Measurements from ENCODE around the gene GNG2.

Gene GNG2
- 77.4 to 341 (median 141) reads per million in 9 experiments for total RNA-seq

DNA sequence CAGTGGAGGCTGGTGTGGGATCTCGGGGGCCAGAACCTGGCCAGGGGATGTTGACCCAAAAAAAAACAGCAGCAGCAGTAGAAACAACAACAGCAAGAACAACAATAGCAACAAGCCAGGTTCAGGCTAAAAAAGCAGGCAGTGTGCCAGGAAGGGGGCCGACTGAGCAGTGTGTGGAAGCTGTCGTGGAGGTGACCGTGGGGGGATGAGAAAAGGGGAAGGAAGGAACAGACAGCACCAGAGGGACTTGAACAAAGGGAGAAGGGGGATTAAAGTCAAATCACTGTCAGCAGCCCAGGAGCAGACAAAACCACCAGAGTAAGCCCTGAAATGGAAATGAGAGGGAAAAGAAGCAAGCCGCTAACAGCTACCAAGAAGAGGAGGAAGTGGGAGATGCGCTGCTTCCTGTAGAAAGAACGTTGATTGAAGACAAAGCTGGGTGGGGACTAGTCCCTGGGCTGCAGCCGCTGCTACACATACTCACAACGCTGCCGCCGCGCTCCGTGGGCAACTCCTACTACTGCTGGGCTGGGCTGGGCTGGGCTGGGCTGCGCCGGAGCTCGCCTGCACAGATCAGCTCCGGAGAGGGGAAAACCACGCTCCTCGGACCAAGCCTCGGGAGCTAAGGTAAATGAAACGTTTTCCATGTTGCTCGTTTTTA is at the start of gene GNG2:
GNG2 (plus strand) TSS at position 449 of the 661 bp plus-strand sequence. CDS start 90,067 bp downstream, outside the sequence.
- H3K36me3 Mint-ChIP-seq (ENCODE audit: insufficient read depth), result peaks cover 33% of the 10 kb centered on the region
- peak within 1 kb of the TSS in 1 of 2 donors; percentile 99 for H3K4me3 Mint-ChIP-seq
- no peaks in the 10 kb centered on the region for H3K9me3 Mint-ChIP-seq
- ATAC-seq (replicated peaks) (peak; percentile 91), DNase-seq (peak; percentile 76 to 79 (median 77))
- no peaks in the 10 kb centered on the region for H3K27me3 Mint-ChIP-seq
- H3K27ac Mint-ChIP-seq, result peak within 1 kb of the TSS in 1 of 2 donors; percentile 90
- H3K4me1 Mint-ChIP-seq (ENCODE audit: low read depth in 2 of 2), result peaks cover 37 to 57% of the 10 kb centered on the region in 2 donors

- H3K9me3 Mint-ChIP-seq, result no peaks in the 10 kb centered on the region
- no peaks in the 10 kb centered on the region for H3K36me3 Mint-ChIP-seq (ENCODE audit: insufficient read depth)
- H3K4me1 Mint-ChIP-seq (ENCODE audit: low read depth in 2 of 2), result no peaks in the 10 kb centered on the region
- ATAC-seq (replicated peaks) (no peak), DNase-seq (no peak)
- H3K4me3 Mint-ChIP-seq, result no peak overlapping the region
- peaks cover 0 to 4% of the 10 kb centered on the region in 2 donors for H3K27me3 Mint-ChIP-seq
- H3K27ac Mint-ChIP-seq, result no peak overlapping the region
These were observed 48.7 kb upstream of the GNG2 start for GRCh38 chr14:51811706-51812105.

DNA sequence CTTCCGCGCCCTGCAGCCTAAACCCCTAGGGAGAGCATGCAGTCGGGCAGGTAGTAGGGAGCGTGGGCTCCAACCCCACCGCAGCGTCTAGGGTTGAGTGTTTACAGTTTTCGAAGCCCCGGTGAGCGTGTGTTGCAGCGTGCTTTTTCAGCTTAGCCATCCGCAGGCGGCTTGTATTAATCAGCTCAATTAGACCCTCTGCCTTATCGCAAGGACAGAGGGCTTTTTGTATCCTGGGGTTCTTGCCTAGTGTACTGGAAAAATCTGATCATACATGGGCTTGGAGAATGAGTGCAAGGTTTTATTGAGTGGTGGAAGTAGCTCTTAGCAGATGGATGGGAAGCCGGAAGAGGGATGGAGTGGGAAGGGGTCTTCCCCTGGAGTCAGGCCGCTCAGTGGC is 44.4 kb upstream of the GNG2 start:
- no peaks in the 10 kb centered on the region for H3K9me3 Mint-ChIP-seq
- ATAC-seq (replicated peaks) (no peak), DNase-seq (no peak)
- no peaks in the 10 kb centered on the region for H3K36me3 Mint-ChIP-seq (ENCODE audit: insufficient read depth)
- H3K4me1 Mint-ChIP-seq (ENCODE audit: low read depth in 2 of 2), result peaks cover 0 to 1% of the 10 kb centered on the region in 2 donors
- H3K4me3 Mint-ChIP-seq, result no peak overlapping the region
- H3K27me3 Mint-ChIP-seq, result peaks cover 6 to 34% of the 10 kb centered on the region in 2 donors
- no peak overlapping the region for H3K27ac Mint-ChIP-seq

- H3K36me3 Mint-ChIP-seq (ENCODE audit: insufficient read depth), result no peaks in the 10 kb centered on the region
- peaks cover 6 to 34% of the 10 kb centered on the region in 2 donors for H3K27me3 Mint-ChIP-seq
- H3K9me3 Mint-ChIP-seq, result no peaks in the 10 kb centered on the region
- DNase-seq (no peak), ATAC-seq (replicated peaks) (no peak)
- H3K4me1 Mint-ChIP-seq (ENCODE audit: low read depth in 2 of 2), result peaks cover 0 to 1% of the 10 kb centered on the region in 2 donors
- no peak overlapping the region for H3K27ac Mint-ChIP-seq
- H3K4me3 Mint-ChIP-seq, result no peak overlapping the region
These were observed 43.1 kb upstream of the GNG2 start for GRCh38 chr14:51817326-51817725.

DNA sequence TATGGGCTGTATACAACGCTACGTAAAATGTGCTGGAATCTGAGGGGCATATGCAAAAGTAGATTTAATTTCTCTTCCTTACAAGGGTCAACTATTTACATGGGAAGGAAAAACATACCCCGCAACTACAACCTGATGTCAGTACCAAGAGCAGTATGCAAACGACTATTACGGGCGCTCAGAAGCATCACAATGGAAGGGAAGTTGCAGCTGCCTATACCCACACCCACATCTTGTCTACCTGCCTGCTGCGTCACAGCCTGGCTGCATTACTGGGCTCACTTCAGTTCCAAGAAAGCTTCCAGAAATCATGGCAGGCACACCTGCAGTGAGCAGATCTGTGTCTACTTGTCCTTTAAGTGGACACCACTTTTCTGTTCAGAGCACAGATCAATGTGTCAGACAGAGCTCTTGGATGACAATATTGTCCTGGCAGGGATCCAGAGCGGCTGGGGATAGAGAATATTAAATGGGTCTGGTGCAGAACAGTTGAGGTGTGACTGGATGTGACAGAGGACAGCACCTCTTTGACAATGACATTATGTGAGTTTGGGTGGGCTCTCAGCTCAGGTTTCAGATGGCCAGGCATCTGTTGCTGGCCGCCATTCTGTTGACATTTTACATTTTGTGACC is 41.5 kb upstream of the GNG2 start:
- DNase-seq (no peak), ATAC-seq (replicated peaks) (no peak)
- Mint-ChIP-seq H3K4me1 (ENCODE audit: low read depth in 2 of 2) (peaks cover 0 to 1% of the 10 kb centered on the region in 2 donors), H3K27me3 (peaks cover 6 to 34% of the 10 kb centered on the region in 2 donors), H3K4me3 (no peak overlapping the region), H3K9me3 (no peaks in the 10 kb centered on the region), H3K27ac (no peak overlapping the region), H3K36me3 (ENCODE audit: insufficient read depth) (no peaks in the 10 kb centered on the region)

GRCh38 chr14:51821822-51822221 is 38.6 kb upstream of the GNG2 start:
- Mint-ChIP-seq H3K27me3 (peaks cover 6 to 29% of the 10 kb centered on the region in 2 donors), H3K4me1 (ENCODE audit: low read depth in 2 of 2) (peaks cover 0 to 1% of the 10 kb centered on the region in 2 donors), H3K4me3 (no peak overlapping the region), H3K27ac (no peak overlapping the region), H3K36me3 (ENCODE audit: insufficient read depth) (no peaks in the 10 kb centered on the region), H3K9me3 (no peaks in the 10 kb centered on the region)
- DNase-seq, result no peak
- no peak for ATAC-seq (replicated peaks)

DNA sequence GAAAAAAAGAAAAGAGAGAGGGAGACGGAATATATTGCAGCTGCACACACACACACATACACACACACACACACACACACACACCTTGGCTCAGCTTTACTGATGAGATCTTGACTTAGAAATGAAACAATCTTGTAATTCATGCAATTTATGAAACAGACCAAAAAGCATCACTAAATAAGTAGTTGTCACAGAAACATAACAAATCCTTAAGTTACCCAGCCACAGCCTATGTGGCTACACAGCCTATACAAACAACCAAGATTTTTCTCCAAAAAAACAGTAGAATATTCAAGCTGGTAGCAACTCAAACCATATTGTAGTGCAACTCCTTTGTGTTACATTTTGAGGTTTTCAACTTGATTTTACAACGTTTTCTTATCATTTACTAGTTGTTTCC is 37.9 kb upstream of the GNG2 start:
- DNase-seq, result no peak
- Mint-ChIP-seq H3K9me3 (no peaks in the 10 kb centered on the region), H3K27ac (no peak overlapping the region), H3K36me3 (ENCODE audit: insufficient read depth) (no peaks in the 10 kb centered on the region), H3K4me3 (no peak overlapping the region), H3K4me1 (ENCODE audit: low read depth in 2 of 2) (peaks cover 0 to 1% of the 10 kb centered on the region in 2 donors), H3K27me3 (peaks cover 6 to 22% of the 10 kb centered on the region in 2 donors)
- no peak for ATAC-seq (replicated peaks)

DNA sequence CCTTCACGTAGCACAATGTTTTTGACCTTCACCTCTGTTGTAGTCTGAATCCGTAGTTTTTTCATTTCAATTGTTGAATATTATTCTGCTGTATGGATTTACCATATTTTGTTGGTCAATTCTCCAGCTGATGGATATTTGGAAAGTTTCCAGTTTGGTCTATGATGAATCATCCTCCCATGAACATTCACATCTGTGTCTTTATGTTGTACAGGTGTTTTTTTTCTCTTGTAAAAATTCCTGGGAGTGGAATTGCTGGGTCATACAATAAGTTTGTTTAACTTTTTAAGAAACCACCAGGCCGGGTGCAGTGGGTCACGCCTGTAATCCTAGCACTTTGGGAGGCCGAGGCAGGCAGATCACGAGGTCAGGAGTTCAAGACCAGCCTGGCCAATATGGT is 36.7 kb upstream of the GNG2 start:
- no peak for ATAC-seq (replicated peaks)
- Mint-ChIP-seq H3K36me3 (ENCODE audit: insufficient read depth) (no peaks in the 10 kb centered on the region), H3K4me3 (no peak overlapping the region), H3K27me3 (peaks cover 6 to 12% of the 10 kb centered on the region in 2 donors), H3K9me3 (no peaks in the 10 kb centered on the region), H3K27ac (no peak overlapping the region), H3K4me1 (ENCODE audit: low read depth in 2 of 2) (peaks cover 0 to 1% of the 10 kb centered on the region in 2 donors)
- no peak for DNase-seq

GRCh38 chr14:51824191-51824590 is 36.2 kb upstream of the GNG2 start:
- no peak for ATAC-seq (replicated peaks)
- no peaks in the 10 kb centered on the region for H3K9me3 Mint-ChIP-seq
- H3K4me3 Mint-ChIP-seq, result no peak overlapping the region
- H3K27me3 Mint-ChIP-seq, result peaks cover 6 to 8% of the 10 kb centered on the region in 2 donors
- no peaks in the 10 kb centered on the region for H3K4me1 Mint-ChIP-seq (ENCODE audit: low read depth in 2 of 2)
- no peaks in the 10 kb centered on the region for H3K36me3 Mint-ChIP-seq (ENCODE audit: insufficient read depth)
- no peak overlapping the region for H3K27ac Mint-ChIP-seq
- no peak for DNase-seq

DNA sequence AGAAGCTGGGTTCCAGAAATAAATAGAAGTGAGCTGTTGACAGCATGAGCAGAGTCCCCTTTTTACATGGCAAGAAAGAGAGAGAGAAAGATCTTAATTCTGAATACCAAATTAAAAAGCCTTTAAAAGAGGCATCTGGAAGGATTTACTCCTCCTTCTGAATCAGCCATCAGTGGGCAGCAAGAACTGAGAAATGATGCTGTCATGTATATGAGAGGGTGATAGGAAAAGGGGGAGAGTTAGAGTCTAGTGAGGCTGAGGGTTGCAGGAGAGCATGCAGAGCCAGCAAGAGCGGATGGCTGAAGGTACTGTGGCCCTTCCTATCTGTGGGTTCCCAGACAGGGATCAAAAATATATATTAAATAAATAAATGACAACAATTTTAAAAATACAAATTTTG is 34.5 kb upstream of the GNG2 start:
- no peak for DNase-seq
- Mint-ChIP-seq H3K27me3 (no peaks in the 10 kb centered on the region), H3K36me3 (ENCODE audit: insufficient read depth) (no peaks in the 10 kb centered on the region), H3K4me3 (no peak overlapping the region), H3K4me1 (ENCODE audit: low read depth in 2 of 2) (no peaks in the 10 kb centered on the region), H3K27ac (no peak overlapping the region), H3K9me3 (no peaks in the 10 kb centered on the region)
- ATAC-seq (replicated peaks), result no peak

DNA sequence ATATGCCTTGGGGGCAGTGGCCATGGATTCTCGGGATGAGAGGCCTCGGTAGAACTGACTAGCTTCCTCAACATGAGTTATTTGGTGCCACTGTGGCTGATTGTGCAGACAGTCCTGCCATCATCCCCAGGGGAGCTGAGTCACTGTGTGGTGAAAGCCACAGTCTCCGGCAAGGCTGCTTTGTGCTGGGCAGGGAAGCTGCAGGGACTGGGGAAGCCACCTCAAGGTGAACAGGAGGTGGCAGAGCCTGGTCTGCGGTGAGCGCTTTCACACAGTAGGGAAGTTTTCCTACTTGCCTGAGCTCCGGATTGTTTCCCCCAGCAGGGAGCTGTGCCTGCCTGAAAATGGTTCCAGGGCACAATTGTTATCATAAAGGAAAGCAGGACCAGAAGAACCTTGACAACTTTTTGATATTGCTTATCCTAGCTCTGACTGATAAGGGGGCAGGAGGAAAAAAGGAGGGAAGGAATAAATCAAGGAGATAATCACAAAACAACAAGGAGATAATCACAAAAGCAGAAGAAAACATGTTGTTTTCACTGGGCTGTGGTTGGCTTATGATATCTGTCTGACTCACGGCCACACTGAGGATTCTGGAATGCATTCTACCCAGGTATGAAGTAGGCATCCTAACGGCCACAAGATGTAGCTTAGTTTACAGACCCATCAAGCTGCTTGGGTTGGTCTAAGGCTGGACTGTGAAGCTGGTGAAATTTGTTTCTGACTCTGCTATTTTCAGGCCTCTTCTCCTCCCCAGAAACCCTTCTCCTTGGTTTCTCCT is 32.2 kb upstream of the GNG2 start:
- Mint-ChIP-seq H3K9me3 (no peaks in the 10 kb centered on the region), H3K4me3 (no peak overlapping the region), H3K4me1 (ENCODE audit: low read depth in 2 of 2) (no peaks in the 10 kb centered on the region), H3K27me3 (no peaks in the 10 kb centered on the region), H3K36me3 (ENCODE audit: insufficient read depth) (no peaks in the 10 kb centered on the region), H3K27ac (no peak overlapping the region)
- DNase-seq, result peak; percentile 49 to 56 (median 51)
- peak; percentile 99 for ATAC-seq (replicated peaks)

GRCh38 chr14:51834240-51834639 is 26.2 kb upstream of the GNG2 start:
- no peak for DNase-seq
- no peaks in the 10 kb centered on the region for H3K4me1 Mint-ChIP-seq (ENCODE audit: low read depth in 2 of 2)
- no peaks in the 10 kb centered on the region for H3K9me3 Mint-ChIP-seq
- ATAC-seq (replicated peaks), result no peak
- H3K4me3 Mint-ChIP-seq, result no peak overlapping the region
- H3K27ac Mint-ChIP-seq, result no peak overlapping the region
- H3K36me3 Mint-ChIP-seq (ENCODE audit: insufficient read depth), result no peaks in the 10 kb centered on the region
- H3K27me3 Mint-ChIP-seq, result no peaks in the 10 kb centered on the region

DNA sequence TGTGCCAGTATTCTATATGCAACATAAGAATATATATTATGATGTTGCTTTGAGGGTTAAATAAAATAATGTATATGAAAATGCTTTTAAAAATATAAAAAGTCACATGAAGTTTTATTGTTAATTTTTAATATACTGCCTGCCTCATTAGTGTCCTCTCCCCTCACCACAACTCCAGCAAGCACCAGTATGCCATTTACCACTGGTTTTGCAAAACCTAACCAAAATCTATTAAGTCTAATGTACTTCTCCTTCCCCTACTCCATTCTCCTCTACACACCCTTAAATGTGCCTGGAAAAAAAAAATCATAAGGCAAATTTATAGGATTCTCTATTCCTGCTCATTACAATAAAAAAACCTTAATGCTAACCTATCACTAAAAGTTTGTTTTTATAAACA is 24.0 kb upstream of the GNG2 start:
- DNase-seq (no peak), ATAC-seq (replicated peaks) (no peak)
- Mint-ChIP-seq H3K4me3 (no peak overlapping the region), H3K27me3 (no peaks in the 10 kb centered on the region), H3K9me3 (no peaks in the 10 kb centered on the region), H3K36me3 (ENCODE audit: insufficient read depth) (no peaks in the 10 kb centered on the region), H3K4me1 (ENCODE audit: low read depth in 2 of 2) (no peaks in the 10 kb centered on the region), H3K27ac (no peak overlapping the region)
